K562 (cell line): ENCODE results near the gene GPR39. TPM values are rescaled to one million over a fixed set of nuclear protein-coding genes. Genes with fewer than 3 reads are reported as not detected.

ENCODE experiments used
- ATAC-seq: fragments of 200-7000 bp; cut with Tn5 transposase; 3 replicates; pipeline ENCODE4 v1.9.1; 2020; ENCODE audit warnings: moderate library complexity
- BruUV-seq: library from RNA; stranded (reverse); fragments of 400-500 nt; replicated peaks from 2 replicates; lab custom pipeline; 2021; lab: Mats Ljungman, UMichigan
- CTCF ChIA-PET: fragments of 300-600 bp; formaldehyde crosslinking; extraction: SDS; loops from one replicate; lab custom pipeline; 2021; ENCODE audit warnings: low intra/inter-chr PET ratio; lab: Yijun Ruan, JAX
- POLR2A ChIA-PET: fragments of 300-600, 350-650 bp; sonication (Branson Sonifier 250); formaldehyde crosslinking; extraction: SDS; loops from one replicate; lab custom pipeline; 2021; ENCODE audit warnings: antibody characterized with exemption, inconsistent platforms; lab: Yijun Ruan, JAX
- DNase-seq, 4 experiments: peaks; one replicate each; pipeline versions ENCODE4 v3.0.0 to v3.0.0-alpha.2; 2011 to 2018; ENCODE audit warnings: low spot score in 3 of 4, mixed read lengths in 3 of 4; ENCODE audit errors: extremely low read depth in 1 of 4
- FAIRE-seq: peaks from 2 replicates; lab custom pipeline; 2011; peaks lifted over from hg19 to GRCh38; lab: Jason Lieb, UNC
- H2AFZ ChIP-seq: 2 replicates; pipeline ENCODE4 v1.6.0; 2011; ENCODE audit warnings: low read depth, low read length, control low read depth, inconsistent platforms
- H3K27ac ChIP-seq: fragments of 200-600 bp; 3 replicates; pipeline ENCODE4 v1.8.0; 2011; ENCODE audit warnings: low read depth, mild to moderate bottlenecking, control low read depth, inconsistent platforms, low read length, moderate library complexity, mixed read lengths; ENCODE audit errors: extremely low read depth
- H3K27me3 ChIP-seq, 2 experiments: fragments of 300-600 bp in 1 of 2; 2 replicates in 1 of 2; 3 replicates in 1 of 2; pipeline versions ENCODE4 v1.6.0 to v1.8.0; 2011; ENCODE audit warnings: inconsistent platforms in 2 of 2, low read length in 2 of 2, mild to moderate bottlenecking in 1 of 2, mixed read lengths in 1 of 2, moderate library complexity in 1 of 2; ENCODE audit not compliant: control insufficient read depth in 2 of 2, insufficient read depth in 2 of 2
- H3K36me3 ChIP-seq: fragments of 300-600 bp; 3 replicates; pipeline ENCODE4 v1.8.0; 2011; ENCODE audit warnings: mild to moderate bottlenecking, low read length, inconsistent platforms; ENCODE audit not compliant: control insufficient read depth, insufficient read depth
- H3K4me1 ChIP-seq, 2 experiments: fragments of 200-600 bp in 1 of 2; replicated peaks in 1 of 2; 2 replicates in 1 of 2; 3 replicates in 1 of 2; pipeline versions ENCODE4 v1.5.1 to v1.8.0; 2011; ENCODE audit warnings: inconsistent platforms in 2 of 2, low read length in 2 of 2, mild to moderate bottlenecking in 1 of 2, mixed read lengths in 1 of 2, moderate library complexity in 1 of 2; ENCODE audit not compliant: control insufficient read depth in 2 of 2, insufficient read depth in 2 of 2
- H3K4me2 ChIP-seq: 2 replicates; pipeline ENCODE4 v1.6.1; 2011; ENCODE audit warnings: low read length, control low read depth, inconsistent platforms, mixed read lengths; ENCODE audit not compliant: insufficient read depth
- H3K4me3 ChIP-seq: fragments of 200-600 bp; sonication (generic), shearing (Covaris generic); 2 replicates; pipeline ENCODE4 v1.5.1; 2016; ENCODE audit warnings: control low read depth, inconsistent platforms
- H3K79me2 ChIP-seq: fragments of 200-600 bp; 3 replicates; pipeline ENCODE4 v1.8.0; 2011; ENCODE audit warnings: low read length, inconsistent platforms; ENCODE audit not compliant: control insufficient read depth, insufficient read depth
- H3K9ac ChIP-seq, 2 experiments: 2 replicates each; pipeline versions ENCODE4 v1.6.0 to v1.6.1; 2011; ENCODE audit warnings: low read depth in 2 of 2, low read length in 2 of 2, control low read depth in 1 of 2, inconsistent platforms in 1 of 2, mild to moderate bottlenecking in 1 of 2, mixed read lengths in 1 of 2; ENCODE audit not compliant: insufficient read depth in 1 of 2
- H3K9me1 ChIP-seq: one replicate; pipeline ENCODE4 v1.6.0; 2011; ENCODE audit warnings: inconsistent platforms, mild to moderate bottlenecking, low read length, moderate library complexity; ENCODE audit not compliant: control insufficient read depth, insufficient read depth
- H3K9me3 ChIP-seq: replicated peaks from 2 replicates; pipeline ENCODE4 v1.5.1; 2011; ENCODE audit warnings: low read depth, low read length, inconsistent platforms; ENCODE audit not compliant: control insufficient read depth, insufficient read depth
- H4K20me1 ChIP-seq: replicated peaks from 2 replicates; pipeline ENCODE4 v1.6.1; 2011; ENCODE audit warnings: low read length, inconsistent platforms, mixed read lengths; ENCODE audit not compliant: control insufficient read depth, insufficient read depth
- GTF2E2 ChIP-seq: fragments of 200-800 bp; sonication (Bioruptor generic); IDR thresholded peaks from 2 replicates; pipeline ENCODE4 v1.6.1; 2016; ENCODE audit warnings: missing genetic modification characterization, missing compliant biosample characterization
- ZC3H4 ChIP-seq: sonication (generic); formaldehyde crosslinking; IDR thresholded peaks from 2 replicates; pipeline ENCODE4 v1.9.0; 2021; ENCODE audit warnings: missing genetic modification reagents, borderline replicate concordance
- ZFP30 ChIP-seq: fragments of 250-450 bp; sonication (Bioruptor Pico); IDR thresholded peaks from 2 replicates; pipeline ENCODE4 v1.8.0; 2022; ENCODE audit warnings: moderate library complexity, mild to moderate bottlenecking, inconsistent platforms, borderline replicate concordance
- WGBS: fragments of 100-300 bp; shearing (Covaris generic); methylation state at CpG from one replicate; pipeline ENCODE4 v1.1.6; 2016; ENCODE audit warnings: low coverage, mixed read lengths; ENCODE audit not compliant: insufficient coverage; ENCODE audit errors: missing lambda C conversion rate; 5-methylcytosine and 5-hydroxymethylcytosine counted together
- in situ Hi-C: fragments of 300-500 bp; cut with MboI; formaldehyde crosslinking; loops from 4 replicates; pipeline ENCODE4 v1.15.0; 2018; ENCODE audit warnings: inconsistent platforms, mixed read lengths
- intact Hi-C: fragments of 100-400 bp; cut with micrococcal nuclease; formaldehyde crosslinking; loops from 2 replicates; pipeline ENCODE4 v1.14.2; 2022
- polyA plus RNA-seq, 8 experiments: library from polyadenylated mRNA; depleted of rRNA in 4 of 8; stranded (reverse) in 5 of 8; unstranded in 3 of 8; fragments of >200 nt; fragmentation: Nextera tagmentation in 2 of 8; fragmentation: Illumina TruSeq in 1 of 8; extraction: Ambion mirVana in 2 of 8; extraction: Trizol in 1 of 8; gene quantifications; 2 replicates each; pipeline versions ENCODE4 v1.2.1 to v1.2.3, GENCODE V29; 2011 to 2014; ENCODE audit warnings: inconsistent platforms in 1 of 8, missing spikeins in 1 of 8
- total RNA-seq, 7 experiments: library from RNA; depleted of rRNA in 6 of 7; stranded (reverse); fragments of >200 nt in 6 of 7; fragmentation: Illumina TruSeq in 2 of 7; extraction: Trizol in 2 of 7; gene quantifications; 2 replicates each; pipeline versions ENCODE4 v1.2.1 to v1.2.3, GENCODE V29; 2011 to 2021; ENCODE audit warnings: low replicate concordance in 1 of 7
- TF ChIP-seq, protein P1 (sequence below), 2 experiments: fragments of 200-800 bp in 1 of 2; sonication (Bioruptor generic) in 1 of 2; sonication (generic) in 1 of 2; formaldehyde crosslinking in 1 of 2; IDR thresholded peaks in 1 of 2; conservative IDR thresholded peaks in 1 of 2; 2 replicates each; pipeline versions ENCODE4 v1.5.0 to v1.6.1; 2016 to 2020; ENCODE audit warnings: missing compliant biosample characterization in 1 of 2, missing genetic modification characterization in 1 of 2, missing genetic modification reagents in 1 of 2
- TF ChIP-seq, protein P2 (sequence below), 3 experiments: IDR thresholded peaks in 2 of 3; conservative IDR thresholded peaks in 1 of 3; 2 replicates each; pipeline ENCODE4 v1.5.1; 2011 to 2012; ENCODE audit warnings: low read length in 3 of 3, mild to moderate bottlenecking in 3 of 3, control low read depth in 2 of 3, improper control_type of control experiment in 1 of 3, inconsistent platforms in 1 of 3, low read depth in 1 of 3, mixed read lengths in 1 of 3, moderate library complexity in 1 of 3; ENCODE audit not compliant: insufficient read depth in 2 of 3

Gene GPR39
- total and polyA plus RNA-seq, 9 of the 15 experiments (the other 6 are each of a cell fraction or from before 2014, with no cell fraction given), result 0.04 TPM; not detected in 8

DNA sequence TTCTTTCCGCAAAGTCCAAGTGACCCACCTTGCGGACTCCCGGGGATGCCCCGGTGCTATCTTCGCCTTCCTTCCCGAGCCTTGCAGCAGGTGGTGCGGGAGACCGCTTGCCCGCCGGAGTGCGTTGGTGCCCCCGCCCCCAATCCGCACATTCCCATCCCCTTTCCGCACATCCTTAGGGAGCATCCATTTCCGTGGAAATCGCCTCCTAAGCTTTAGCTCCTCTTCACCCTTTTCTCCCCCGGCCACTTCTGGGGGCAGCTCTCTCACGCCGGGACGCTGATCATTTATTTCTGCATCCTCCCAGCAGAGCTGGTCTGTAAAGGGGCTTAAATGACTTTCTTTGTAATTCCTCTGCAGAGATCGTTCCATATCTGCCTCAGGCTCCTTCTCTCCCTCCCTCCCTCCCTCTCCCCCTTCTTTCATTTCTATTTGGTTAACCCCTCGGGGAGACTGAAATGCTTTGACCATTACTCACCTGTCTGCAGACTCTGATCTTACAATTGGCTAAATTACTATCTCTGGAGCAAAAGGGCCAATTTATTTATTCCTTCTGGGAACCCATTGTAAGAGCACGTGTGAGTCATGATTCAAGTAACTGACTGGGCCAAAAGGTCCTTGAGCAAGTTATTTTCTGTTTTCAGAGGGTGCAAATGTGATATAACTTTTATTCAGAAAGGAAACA is 254.7 kb downstream of the GPR39 start:
- H3K79me2 ChIP-seq, result no peaks in the 10 kb centered on the region
- peaks cover 2 to 21% of the 10 kb centered on the region in 2 experiments; a peak in 3 of 5 replicates for H3K27me3 ChIP-seq
- POLR2A ChIA-PET, result no interaction called here
- ATAC-seq, result no peak
- H3K9me3 ChIP-seq, result no peaks in the 10 kb centered on the region
- H3K9ac ChIP-seq, result no peak overlapping the region
- H3K4me2 ChIP-seq, result no peak overlapping the region
- WGBS, result 0% methylated on average over 6 of the region's 23 CpGs
- in situ Hi-C loops (no loop called here), intact Hi-C loops (no loop called here)
- no peak overlapping the region for H3K4me3 ChIP-seq
- peaks cover 0 to 12% of the 10 kb centered on the region in 2 experiments; a peak in 1 of 5 replicates for H3K4me1 ChIP-seq
- no peak overlapping the region for H3K27ac ChIP-seq
- no peaks in the 10 kb centered on the region for H3K9me1 ChIP-seq
- H4K20me1 ChIP-seq, result no peaks in the 10 kb centered on the region
- TF ChIP-seq GTF2E2 (tag), result no peak
- TF ChIP-seq ZFP30 (CRISPR knock-in tag), result no peak
- no peak for TF ChIP-seq ZC3H4 (CRISPR knock-in tag)
- no peak for DNase-seq
- CTCF ChIA-PET, result no interaction called here
- no peak for FAIRE-seq
- H2AFZ ChIP-seq, result no peak overlapping the region
- no TSS peak for BruUV-seq
- H3K36me3 ChIP-seq, result no peaks in the 10 kb centered on the region

DNA sequence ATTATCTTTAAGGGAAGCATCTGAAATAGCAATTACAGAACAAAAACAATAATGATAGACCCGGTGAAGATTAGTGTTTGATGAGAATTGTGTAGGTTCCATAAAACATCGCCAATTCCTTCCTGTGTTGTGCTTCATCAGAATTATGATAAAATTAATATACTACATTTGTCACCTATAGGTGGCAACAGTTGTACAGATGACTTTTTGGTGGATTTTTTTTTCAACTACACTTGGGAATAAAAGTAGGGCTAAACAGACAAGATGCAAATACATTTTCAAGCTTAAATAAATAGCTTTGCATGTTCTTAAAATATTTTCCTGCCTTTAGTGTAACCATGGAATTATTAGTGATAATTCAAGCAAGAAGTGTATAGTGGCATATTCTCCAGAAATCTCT is 260.4 kb downstream of the GPR39 start:
- no peak for DNase-seq
- TF ChIP-seq, protein P1, sequence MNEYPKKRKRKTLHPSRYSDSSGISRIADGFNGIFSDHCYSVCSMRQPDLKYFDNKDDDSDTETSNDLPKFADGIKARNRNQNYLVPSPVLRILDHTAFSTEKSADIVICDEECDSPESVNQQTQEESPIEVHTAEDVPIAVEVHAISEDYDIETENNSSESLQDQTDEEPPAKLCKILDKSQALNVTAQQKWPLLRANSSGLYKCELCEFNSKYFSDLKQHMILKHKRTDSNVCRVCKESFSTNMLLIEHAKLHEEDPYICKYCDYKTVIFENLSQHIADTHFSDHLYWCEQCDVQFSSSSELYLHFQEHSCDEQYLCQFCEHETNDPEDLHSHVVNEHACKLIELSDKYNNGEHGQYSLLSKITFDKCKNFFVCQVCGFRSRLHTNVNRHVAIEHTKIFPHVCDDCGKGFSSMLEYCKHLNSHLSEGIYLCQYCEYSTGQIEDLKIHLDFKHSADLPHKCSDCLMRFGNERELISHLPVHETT (CRISPR knock-in tag; conservative IDR thresholded peaks at IDR 0.05 in 1 of 2, IDR thresholded peaks at IDR 0.05 in 1 of 2), result no peak
- TF ChIP-seq, protein P2, sequence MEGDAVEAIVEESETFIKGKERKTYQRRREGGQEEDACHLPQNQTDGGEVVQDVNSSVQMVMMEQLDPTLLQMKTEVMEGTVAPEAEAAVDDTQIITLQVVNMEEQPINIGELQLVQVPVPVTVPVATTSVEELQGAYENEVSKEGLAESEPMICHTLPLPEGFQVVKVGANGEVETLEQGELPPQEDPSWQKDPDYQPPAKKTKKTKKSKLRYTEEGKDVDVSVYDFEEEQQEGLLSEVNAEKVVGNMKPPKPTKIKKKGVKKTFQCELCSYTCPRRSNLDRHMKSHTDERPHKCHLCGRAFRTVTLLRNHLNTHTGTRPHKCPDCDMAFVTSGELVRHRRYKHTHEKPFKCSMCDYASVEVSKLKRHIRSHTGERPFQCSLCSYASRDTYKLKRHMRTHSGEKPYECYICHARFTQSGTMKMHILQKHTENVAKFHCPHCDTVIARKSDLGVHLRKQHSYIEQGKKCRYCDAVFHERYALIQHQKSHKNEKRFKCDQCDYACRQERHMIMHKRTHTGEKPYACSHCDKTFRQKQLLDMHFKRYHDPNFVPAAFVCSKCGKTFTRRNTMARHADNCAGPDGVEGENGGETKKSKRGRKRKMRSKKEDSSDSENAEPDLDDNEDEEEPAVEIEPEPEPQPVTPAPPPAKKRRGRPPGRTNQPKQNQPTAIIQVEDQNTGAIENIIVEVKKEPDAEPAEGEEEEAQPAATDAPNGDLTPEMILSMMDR (IDR thresholded peaks at IDR 0.05 in 2 of 3, conservative IDR thresholded peaks at IDR 0.05 in 1 of 3; ENCODE audit: insufficient read depth in 2 of 3, low read depth in 1 of 3, low read length in 3 of 3), result peak in 1 of 3 experiments; percentile 19; a peak in 1 of 6 replicates
- H3K4me2 ChIP-seq, result no peak overlapping the region
- no peaks in the 10 kb centered on the region for H3K36me3 ChIP-seq
- POLR2A ChIA-PET, result no interaction called here
- H3K9me3 ChIP-seq, result no peaks in the 10 kb centered on the region
- CTCF ChIA-PET, result no interaction called here
- FAIRE-seq, result no peak
- 0% methylated on average over 2 of the region's 2 CpGs for WGBS
- no peak overlapping the region for H3K9ac ChIP-seq
- H3K27ac ChIP-seq, result no peak overlapping the region
- in situ Hi-C loops (no loop called here), intact Hi-C loops (no loop called here)
- no peak for ATAC-seq
- no TSS peak for BruUV-seq
- H3K4me3 ChIP-seq, result no peak overlapping the region
- H3K4me1 ChIP-seq, result no peaks in the 10 kb centered on the region
- no peak overlapping the region for H2AFZ ChIP-seq
- H4K20me1 ChIP-seq, result no peaks in the 10 kb centered on the region
- no peaks in the 10 kb centered on the region for H3K9me1 ChIP-seq
- no peaks in the 10 kb centered on the region for H3K79me2 ChIP-seq
- H3K27me3 ChIP-seq, result no peaks in the 10 kb centered on the region
